Uterus (tissue), 2 donors: Measurements from ENCODE around the gene MRPS16.
A peak's percentile ranks its signal among the peaks of the same experiment; 100 is the strongest.

Experiments used
- POLR2A ChIP-seq, 2 donors: fragments of 450-650 bp; IDR thresholded peaks; one replicate each; pipeline ENCODE4 v1.6.1; 2016; ENCODE audit warnings: antibody characterized with exemption in 2 of 2, mild to moderate bottlenecking in 1 of 2, moderate library complexity in 1 of 2
- TF ChIP-seq, protein P1 (sequence below), 4 experiments: fragments of 200-600 bp in 2 of 4; fragments of 450-650 bp in 2 of 4; sonication (generic) in 2 of 4; IDR thresholded peaks; one replicate each; pipeline ENCODE4 v1.5.1; 2016 to 2019; ENCODE audit warnings: antibody characterized with exemption in 4 of 4, mild to moderate bottlenecking in 2 of 4, moderate library complexity in 1 of 4

DNA sequence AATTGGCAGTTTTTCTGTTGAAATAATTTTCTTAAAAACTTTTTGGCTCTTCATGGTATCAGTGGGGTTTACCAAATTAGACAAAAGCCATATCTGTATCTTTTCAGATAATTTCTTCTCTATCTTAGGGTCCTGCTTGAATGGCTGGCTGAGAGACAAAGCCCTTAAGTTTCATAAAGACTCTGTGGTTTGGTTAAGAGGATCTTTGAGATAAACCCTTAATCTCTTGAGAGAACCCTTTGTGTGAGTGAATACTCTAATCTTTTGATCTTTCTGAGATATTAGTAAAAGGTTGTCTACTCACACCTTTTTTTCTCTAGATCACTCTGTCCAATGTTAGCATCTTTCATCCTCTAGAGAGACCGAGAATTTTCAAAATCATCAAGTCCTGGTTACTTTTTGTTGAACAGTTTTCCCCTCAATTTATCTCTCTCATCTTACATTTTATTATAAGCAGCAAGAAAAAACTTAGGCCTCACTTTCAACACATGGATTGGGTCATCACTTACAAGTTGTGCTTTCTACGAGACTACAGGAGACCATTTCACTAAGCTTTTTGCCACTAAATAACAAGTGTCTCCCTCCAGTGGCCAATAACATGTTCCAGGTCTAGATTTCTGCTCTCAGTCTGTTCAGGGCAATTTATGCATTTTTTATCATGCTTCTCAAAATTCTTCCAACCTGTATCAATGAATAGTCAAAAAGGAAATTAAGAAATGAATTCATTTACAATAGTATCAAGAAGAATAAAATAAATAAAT, 33.8 kb downstream of the MRPS16 start:
- no peak for TF ChIP-seq POLR2A (IDR thresholded peaks at IDR 0.05)
- TF ChIP-seq, protein P1, sequence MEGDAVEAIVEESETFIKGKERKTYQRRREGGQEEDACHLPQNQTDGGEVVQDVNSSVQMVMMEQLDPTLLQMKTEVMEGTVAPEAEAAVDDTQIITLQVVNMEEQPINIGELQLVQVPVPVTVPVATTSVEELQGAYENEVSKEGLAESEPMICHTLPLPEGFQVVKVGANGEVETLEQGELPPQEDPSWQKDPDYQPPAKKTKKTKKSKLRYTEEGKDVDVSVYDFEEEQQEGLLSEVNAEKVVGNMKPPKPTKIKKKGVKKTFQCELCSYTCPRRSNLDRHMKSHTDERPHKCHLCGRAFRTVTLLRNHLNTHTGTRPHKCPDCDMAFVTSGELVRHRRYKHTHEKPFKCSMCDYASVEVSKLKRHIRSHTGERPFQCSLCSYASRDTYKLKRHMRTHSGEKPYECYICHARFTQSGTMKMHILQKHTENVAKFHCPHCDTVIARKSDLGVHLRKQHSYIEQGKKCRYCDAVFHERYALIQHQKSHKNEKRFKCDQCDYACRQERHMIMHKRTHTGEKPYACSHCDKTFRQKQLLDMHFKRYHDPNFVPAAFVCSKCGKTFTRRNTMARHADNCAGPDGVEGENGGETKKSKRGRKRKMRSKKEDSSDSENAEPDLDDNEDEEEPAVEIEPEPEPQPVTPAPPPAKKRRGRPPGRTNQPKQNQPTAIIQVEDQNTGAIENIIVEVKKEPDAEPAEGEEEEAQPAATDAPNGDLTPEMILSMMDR (IDR thresholded peaks at IDR 0.05): peak in 1 of 4 experiments; percentile 3
